Stimulated activated CD4-positive, alpha-beta T cell treated with anti-CD3 and anti-CD28 coated beads, Interleukin-12 subunit alpha, Interleukin-12 subunit beta, amount 100 ng/mL, for 4 hours (primary cell): Measurements from ENCODE around the gene SERGEF.

ENCODE experiments used
- DNase-seq: peaks from one replicate; pipeline ENCODE4 v3.0.0-alpha.2; 2020

SERGEF gene

GRCh38 chr11:17744151-17744940 lies 268.5 kb downstream of the SERGEF start:
- DNase-seq = no peak

DNA sequence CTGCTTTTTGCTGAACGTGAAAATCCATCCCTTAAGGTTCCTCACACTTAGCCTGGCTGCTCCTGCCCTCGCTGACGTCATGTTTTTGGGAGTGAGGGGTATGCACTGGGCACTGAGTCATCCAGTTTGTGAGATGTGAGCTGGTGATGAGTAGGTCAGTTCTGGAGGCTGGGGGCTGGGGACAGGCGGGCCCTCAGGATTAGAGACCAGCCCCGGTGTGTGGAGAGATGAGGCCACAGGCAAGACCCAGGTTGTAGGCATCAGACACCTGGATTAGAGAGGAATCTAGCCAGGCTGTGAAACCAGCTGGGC lies 269.1 kb downstream of the SERGEF start:
- DNase-seq = no peak

DNA sequence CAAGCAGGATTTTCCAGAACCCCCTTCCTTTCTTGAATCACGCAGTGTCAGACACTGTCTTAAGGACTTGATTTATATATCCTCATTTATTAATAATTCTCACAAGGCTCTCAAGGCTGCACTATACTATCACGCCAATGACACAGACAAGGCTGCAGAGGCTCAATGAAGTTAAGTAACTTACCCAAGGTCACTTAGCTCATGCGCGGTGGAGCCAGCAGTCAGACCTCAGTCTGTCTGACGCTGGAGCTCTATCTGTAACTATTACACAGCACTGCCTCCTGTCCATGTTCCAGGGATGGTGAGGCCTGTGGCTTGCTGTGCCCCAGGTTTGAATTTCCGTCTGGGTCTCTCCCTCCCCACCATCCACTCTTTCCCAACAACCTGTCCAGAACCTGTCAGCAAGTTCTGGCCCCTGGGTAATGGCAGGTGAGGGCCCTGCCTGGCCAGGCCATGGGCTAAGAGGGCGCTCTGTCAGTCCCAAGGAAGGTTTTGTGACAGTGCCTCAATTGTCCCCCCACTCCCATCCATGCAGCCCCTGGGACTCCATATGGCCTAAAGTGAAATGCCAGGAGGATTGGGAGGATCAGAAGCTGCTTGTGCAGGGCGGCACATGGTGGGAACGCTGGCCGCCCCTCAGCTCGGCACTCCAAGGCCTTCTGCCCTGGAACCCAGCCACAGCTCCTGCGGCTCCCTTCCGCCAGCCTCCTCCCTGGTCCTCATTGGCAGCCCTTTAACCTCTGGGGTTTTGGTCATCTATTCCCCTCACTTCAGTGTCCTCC lies 269.6 kb downstream of the SERGEF start:
- DNase-seq = no peak

DNA sequence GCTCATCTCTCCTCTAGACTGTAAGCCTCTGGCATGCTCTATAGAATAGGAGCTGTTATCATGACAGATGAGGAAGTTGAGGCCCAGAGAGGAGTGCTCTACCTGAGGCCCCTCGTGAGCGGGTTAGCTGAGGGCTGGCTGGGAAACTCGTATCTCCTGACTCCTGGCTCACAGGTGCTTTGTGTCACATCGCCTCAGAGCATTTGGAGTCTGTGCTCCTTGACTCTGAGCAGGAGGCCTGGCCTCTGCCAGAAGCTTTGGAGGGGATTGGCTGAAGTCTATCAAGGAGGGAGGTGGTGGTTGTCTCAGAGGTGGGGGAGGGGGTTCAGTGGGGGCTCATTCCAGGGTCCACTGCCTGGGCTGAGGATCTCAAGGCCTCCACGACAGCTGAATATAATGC lies 270.8 kb downstream of the SERGEF start:
- no peak for DNase-seq

- no peak for DNase-seq
Observed at GRCh38 chr11:17741487-17741886, 271.4 kb downstream of the SERGEF start.

DNA sequence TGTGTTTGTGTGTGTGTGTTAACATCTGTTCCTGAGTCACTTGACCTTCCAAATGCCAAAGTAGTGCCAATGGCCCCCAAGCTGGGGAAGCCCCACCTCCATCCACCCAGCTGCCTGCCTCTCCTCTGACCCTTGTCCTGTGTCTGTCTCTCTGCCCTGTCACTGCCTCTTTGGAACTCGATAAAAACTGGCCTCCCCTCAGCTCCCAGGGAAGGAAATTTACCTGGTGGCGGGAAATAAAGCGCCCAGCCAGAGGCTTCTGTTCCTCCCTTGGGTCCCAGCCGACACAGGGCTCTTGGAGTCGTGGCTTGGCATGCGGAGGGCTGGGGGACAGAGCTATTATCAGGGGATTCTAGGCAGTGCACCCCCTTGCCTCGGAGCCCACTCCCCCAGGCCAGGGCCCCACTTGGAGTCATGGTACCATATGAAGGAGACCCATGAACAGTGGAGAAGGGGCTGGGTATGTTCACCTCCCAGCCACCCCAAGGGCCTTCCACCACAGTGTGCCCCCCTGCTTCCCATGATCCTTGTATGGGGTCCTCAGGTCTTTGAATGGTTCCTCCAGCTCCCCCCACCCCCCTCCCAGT lies 272.1 kb downstream of the SERGEF start:
- DNase-seq = no peak

DNA sequence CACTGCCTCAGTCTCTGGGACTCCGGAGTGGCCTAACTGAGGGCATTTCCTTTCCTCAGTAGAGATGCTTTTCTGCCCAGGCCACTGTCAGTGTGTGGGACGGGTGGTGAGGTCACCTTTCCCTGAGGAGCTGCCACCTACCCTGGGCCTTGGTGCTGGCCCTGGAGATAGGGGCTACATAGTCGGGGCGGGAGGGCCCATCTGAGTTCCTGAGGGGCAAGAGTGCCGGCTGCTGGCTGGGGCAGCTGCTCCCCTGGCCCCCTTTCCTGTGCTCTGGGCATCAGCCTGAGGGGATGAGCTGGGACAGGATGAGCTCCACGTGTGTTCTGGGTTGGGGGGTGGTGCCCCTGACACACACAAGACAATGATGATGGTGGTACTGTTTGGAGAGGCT lies 272.9 kb downstream of the SERGEF start:
- no peak for DNase-seq

DNA sequence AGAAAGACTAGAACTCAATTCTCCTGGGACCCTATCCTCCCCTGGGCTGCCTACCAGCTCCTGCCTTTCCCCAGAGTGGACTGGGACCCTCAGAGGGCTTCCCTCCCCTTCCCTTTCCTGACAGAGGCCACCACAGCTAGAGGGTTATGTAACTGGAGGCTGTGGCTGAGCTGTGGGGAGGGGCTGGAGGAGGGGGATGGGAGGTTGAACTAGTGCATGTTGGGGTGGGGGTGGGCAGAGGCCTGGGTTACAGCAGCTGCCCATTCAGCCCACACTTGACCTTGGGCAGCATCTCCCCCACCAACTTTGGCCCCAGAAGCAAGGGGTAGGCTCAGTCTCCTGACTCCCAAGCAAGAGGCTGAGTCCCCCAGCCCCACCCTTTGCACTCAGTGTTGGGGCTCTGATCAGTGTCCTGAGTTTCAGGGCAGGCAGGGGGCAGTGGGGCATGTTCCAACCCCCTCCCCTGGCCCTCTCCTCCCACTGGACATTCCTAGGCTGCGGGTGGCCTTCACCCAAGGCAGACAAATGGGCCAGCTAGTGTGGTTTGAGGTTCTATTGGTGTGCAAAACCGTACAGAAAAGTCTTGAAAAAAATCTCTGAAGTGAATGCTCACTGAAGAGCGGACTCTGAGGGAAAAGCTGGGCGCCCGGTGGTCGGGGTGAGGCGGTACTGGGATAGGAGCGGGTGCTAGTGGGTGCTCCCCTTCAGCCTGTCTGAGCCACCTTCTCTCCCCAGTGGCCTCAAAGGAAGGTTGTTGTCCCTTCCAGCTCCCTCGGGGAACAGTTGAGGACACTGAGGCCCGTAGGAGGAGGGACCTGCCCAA lies 274.5 kb downstream of the SERGEF start:
- no peak for DNase-seq
